Right atrium auricular region (tissue), 2 donors: Measurements from ENCODE around the gene REELD1. TPM values are rescaled to one million over a fixed set of nuclear protein-coding genes. Genes with fewer than 3 reads are reported as not detected.

ENCODE experiments used
- DNase-seq: peaks from one replicate; pipeline ENCODE4 v3.0.0-alpha.2; 2019; ENCODE audit warnings: low spot score
- H3K27ac ChIP-seq, 2 donors: fragments of 200-600 bp; sonication (generic); 1 replicate in 1 of 2; 2 replicates in 1 of 2; pipeline ENCODE4 v1.5.1; 2016 to 2019
- H3K27me3 ChIP-seq, 2 donors: fragments of 200-600 bp; sonication (generic); one replicate each; pipeline versions ENCODE4 v1.5.1 to v1.6.0; 2017 to 2019
- H3K36me3 ChIP-seq: fragments of 200-600 bp; sonication (generic); one replicate; pipeline ENCODE4 v1.5.1; 2016
- H3K4me1 ChIP-seq, 2 donors: fragments of 200-600 bp; sonication (generic); one replicate each; pipeline versions ENCODE4 v1.5.1 to v1.6.0; 2017 to 2019
- H3K4me3 ChIP-seq, 2 donors: fragments of 200-600 bp; sonication (generic); 1 replicate in 1 of 2; 2 replicates in 1 of 2; pipeline ENCODE4 v1.5.1; 2017 to 2019; ENCODE audit warnings: mild to moderate bottlenecking in 1 of 2, moderate library complexity in 1 of 2
- H3K9me3 ChIP-seq, 2 donors: fragments of 200-600 bp; sonication (generic); one replicate each; pipeline ENCODE4 v1.5.1; 2019
- CTCF ChIP-seq, 2 donors: fragments of 200-600 bp; sonication (generic); IDR thresholded peaks; one replicate each; pipeline ENCODE4 v1.5.1; 2019; ENCODE audit warnings: antibody characterized with exemption in 2 of 2
- total RNA-seq, 2 donors: library from RNA; depleted of rRNA; stranded (reverse); fragments of >200 nt; gene quantifications; one replicate each; pipeline ENCODE4 v1.1.0, GENCODE V29; 2016

The REELD1 gene
- total RNA-seq, 2 donors from 2014 or later = 0.71 TPM; not detected in 1

- no peak overlapping the region for H3K27ac ChIP-seq
Measured at GRCh38 chr4:146207410-146207809, 6.9 kb upstream of the REELD1 start.

GRCh38 chr4:146210890-146211289, 3.4 kb upstream of the REELD1 start:
- Histone ChIP-seq H3K27ac (no peak overlapping the region), H3K4me3 (no peak overlapping the region), H3K36me3 (no peaks in the 10 kb centered on the region), H3K9me3 (no peaks in the 10 kb centered on the region), H3K27me3 (no peaks in the 10 kb centered on the region), H3K4me1 (no peaks in the 10 kb centered on the region)
- TF ChIP-seq CTCF (IDR thresholded peaks at IDR 0.05) = no peak
- DNase-seq = no peak

More at GRCh38 chr4:146207410-146207809, 6.9 kb upstream of the REELD1 start:
- no peak for TF ChIP-seq CTCF (IDR thresholded peaks at IDR 0.05)
- no peaks in the 10 kb centered on the region for H3K4me1 ChIP-seq
- no peaks in the 10 kb centered on the region for H3K9me3 ChIP-seq
- no peak for DNase-seq
- no peaks in the 10 kb centered on the region for H3K36me3 ChIP-seq
- no peaks in the 10 kb centered on the region for H3K27me3 ChIP-seq
- H3K4me3 ChIP-seq = no peak overlapping the region

GRCh38 chr4:146211440-146211839, 2.9 kb upstream of the REELD1 start:
- TF ChIP-seq CTCF (IDR thresholded peaks at IDR 0.05) = no peak
- Histone ChIP-seq H3K36me3 (no peaks in the 10 kb centered on the region), H3K4me1 (no peaks in the 10 kb centered on the region), H3K27me3 (no peaks in the 10 kb centered on the region), H3K27ac (no peak overlapping the region), H3K4me3 (no peak overlapping the region), H3K9me3 (no peaks in the 10 kb centered on the region)
- no peak for DNase-seq

GRCh38 chr4:146212781-146213180, 1.6 kb upstream of the REELD1 start:
- Histone ChIP-seq H3K36me3 (no peaks in the 10 kb centered on the region), H3K9me3 (no peaks in the 10 kb centered on the region), H3K27ac (no peak overlapping the region), H3K4me3 (no peak overlapping the region), H3K27me3 (no peaks in the 10 kb centered on the region), H3K4me1 (no peaks in the 10 kb centered on the region)
- no peak for TF ChIP-seq CTCF (IDR thresholded peaks at IDR 0.05)
- no peak for DNase-seq

- H3K27me3 ChIP-seq = no peaks in the 10 kb centered on the region
- DNase-seq = no peak
- H3K9me3 ChIP-seq = no peaks in the 10 kb centered on the region
- peak overlapping the region in 1 of 2 donors; percentile 40 for H3K27ac ChIP-seq
- TF ChIP-seq CTCF (IDR thresholded peaks at IDR 0.05) = no peak
- H3K4me1 ChIP-seq = no peaks in the 10 kb centered on the region
- H3K36me3 ChIP-seq = no peaks in the 10 kb centered on the region
- H3K4me3 ChIP-seq = no peak overlapping the region
Measured at GRCh38 chr4:146222313-146222712, 8.0 kb downstream of the REELD1 start.

- Histone ChIP-seq H3K27ac (peak overlapping the region in 1 of 2 donors; percentile 17), H3K4me1 (no peaks in the 10 kb centered on the region), H3K9me3 (no peaks in the 10 kb centered on the region), H3K4me3 (no peak overlapping the region), H3K27me3 (no peaks in the 10 kb centered on the region), H3K36me3 (no peaks in the 10 kb centered on the region)
- no peak for TF ChIP-seq CTCF (IDR thresholded peaks at IDR 0.05)
- DNase-seq = no peak
Measured at GRCh38 chr4:146224326-146224966, 10.1 kb downstream of the REELD1 start.
